ENCODE measurements around the gene MKRN2.

GRCh38 chr3:12593473-12593872 lies 36.6 kb downstream of the MKRN2 start:
- TF ChIP-seq CTCF (IDR thresholded peaks at IDR 0.05) (no peak), POLR2A (IDR thresholded peaks at IDR 0.05) (no peak)

All from Peyer's patch (tissue), 4 donors.